ENCODE measurements around the gene MRTFB. TPM values are rescaled to one million over a fixed set of nuclear protein-coding genes. Genes with fewer than 3 reads are reported as not detected.
"Not testable (repeated sequence)": the region's sequence is repeated elsewhere in the genome, so short reads cannot be mapped to it uniquely, and the experiment has no call there.

MRTFB gene
- total RNA-seq, 4 donors from 2014 or later = 31.9 to 128 (median 56.4) TPM

DNA sequence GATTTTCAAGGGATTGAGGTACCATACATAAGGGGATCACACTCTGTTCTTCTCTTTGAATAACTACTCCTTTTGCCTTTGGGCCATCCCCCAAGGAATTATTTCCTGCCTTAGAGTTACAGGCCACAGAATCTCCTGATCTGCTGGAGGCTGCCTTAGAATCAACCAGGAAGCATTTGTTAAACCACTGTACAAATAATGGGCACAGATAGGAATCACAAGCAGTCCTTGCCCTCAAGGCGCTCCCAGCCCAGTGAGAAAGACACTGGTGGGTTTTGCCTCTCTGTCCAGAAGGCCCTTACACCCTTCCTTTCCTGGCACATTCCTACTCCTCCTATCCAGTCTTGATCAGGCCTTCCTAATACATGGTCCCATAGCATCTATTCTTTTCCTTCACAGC, 45.9 kb downstream of the MRTFB start:
- no peak for DNase-seq (ENCODE audit: low spot score in 2 of 2)
- TF ChIP-seq, protein P1, sequence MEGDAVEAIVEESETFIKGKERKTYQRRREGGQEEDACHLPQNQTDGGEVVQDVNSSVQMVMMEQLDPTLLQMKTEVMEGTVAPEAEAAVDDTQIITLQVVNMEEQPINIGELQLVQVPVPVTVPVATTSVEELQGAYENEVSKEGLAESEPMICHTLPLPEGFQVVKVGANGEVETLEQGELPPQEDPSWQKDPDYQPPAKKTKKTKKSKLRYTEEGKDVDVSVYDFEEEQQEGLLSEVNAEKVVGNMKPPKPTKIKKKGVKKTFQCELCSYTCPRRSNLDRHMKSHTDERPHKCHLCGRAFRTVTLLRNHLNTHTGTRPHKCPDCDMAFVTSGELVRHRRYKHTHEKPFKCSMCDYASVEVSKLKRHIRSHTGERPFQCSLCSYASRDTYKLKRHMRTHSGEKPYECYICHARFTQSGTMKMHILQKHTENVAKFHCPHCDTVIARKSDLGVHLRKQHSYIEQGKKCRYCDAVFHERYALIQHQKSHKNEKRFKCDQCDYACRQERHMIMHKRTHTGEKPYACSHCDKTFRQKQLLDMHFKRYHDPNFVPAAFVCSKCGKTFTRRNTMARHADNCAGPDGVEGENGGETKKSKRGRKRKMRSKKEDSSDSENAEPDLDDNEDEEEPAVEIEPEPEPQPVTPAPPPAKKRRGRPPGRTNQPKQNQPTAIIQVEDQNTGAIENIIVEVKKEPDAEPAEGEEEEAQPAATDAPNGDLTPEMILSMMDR (IDR thresholded peaks at IDR 0.05) = no peak
- no peak for TF ChIP-seq POLR2A (IDR thresholded peaks at IDR 0.05)
- 100% methylated on average over 1 of the region's 1 CpG for WGBS, 2 donors
- H3K4me3 ChIP-seq (ENCODE audit: low read depth, poor library complexity, severe bottlenecking) = no peak overlapping the region
- intact Hi-C loops (cut with DNase I; ENCODE audit: low total_unique reads) = no loop called here

DNA sequence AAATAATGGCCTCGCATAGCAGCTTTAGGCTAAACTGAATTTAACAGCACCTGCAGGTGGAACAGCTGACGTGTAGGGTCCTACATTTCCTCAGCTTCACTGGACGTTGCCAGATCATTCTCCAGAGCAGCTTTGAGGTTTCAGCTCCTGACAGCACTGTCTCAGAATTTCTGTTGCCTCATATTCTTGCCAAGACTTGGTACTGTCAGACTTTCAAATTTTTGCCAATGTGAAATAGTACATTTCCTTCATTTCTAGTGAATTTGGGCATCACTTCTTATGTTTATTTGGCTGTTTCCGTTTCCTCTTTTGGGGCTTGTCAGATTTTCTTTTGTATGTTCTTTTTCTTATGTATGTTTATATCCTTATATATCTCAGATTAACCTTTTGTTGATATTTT, 48.7 kb downstream of the MRTFB start:
- no peak overlapping the region for H3K4me3 ChIP-seq (ENCODE audit: low read depth, poor library complexity, severe bottlenecking)
- intact Hi-C loops (cut with DNase I; ENCODE audit: low total_unique reads) = no loop called here
- no peak for DNase-seq (ENCODE audit: low spot score in 2 of 2)
- 90 to 94% methylated on average over 4 of the region's 4 CpGs for WGBS, 2 donors
- TF ChIP-seq, protein P1 (IDR thresholded peaks at IDR 0.05) = no peak
- no peak for TF ChIP-seq POLR2A (IDR thresholded peaks at IDR 0.05)

DNA sequence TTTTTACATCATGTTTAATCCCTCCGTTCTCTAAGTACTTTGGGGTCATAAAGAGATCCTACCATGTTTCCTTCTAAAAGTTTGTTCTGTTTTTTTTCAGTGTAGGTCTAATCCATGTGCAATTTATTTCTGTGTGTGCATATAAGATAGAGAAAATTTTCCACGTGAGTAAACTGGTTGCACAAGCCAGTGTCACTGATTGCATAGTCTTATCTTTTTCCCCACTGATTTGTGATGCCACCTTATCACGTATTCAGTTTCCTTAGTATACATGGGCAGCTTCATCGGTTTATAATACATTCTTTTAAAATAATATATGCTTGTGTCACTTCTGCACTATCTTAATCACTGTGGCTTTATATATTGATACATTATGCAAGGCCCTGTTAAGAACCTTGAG, 49.2 kb downstream of the MRTFB start:
- DNase-seq (ENCODE audit: low spot score in 2 of 2) = no peak
- intact Hi-C loops (cut with DNase I; ENCODE audit: low total_unique reads) = no loop called here
- 87% methylated on average over 4 of the region's 4 CpGs for WGBS, 2 donors
- H3K4me3 ChIP-seq (ENCODE audit: low read depth, poor library complexity, severe bottlenecking) = no peak overlapping the region
- no peak for TF ChIP-seq POLR2A (IDR thresholded peaks at IDR 0.05)
- TF ChIP-seq, protein P1 (IDR thresholded peaks at IDR 0.05) = no peak

DNA sequence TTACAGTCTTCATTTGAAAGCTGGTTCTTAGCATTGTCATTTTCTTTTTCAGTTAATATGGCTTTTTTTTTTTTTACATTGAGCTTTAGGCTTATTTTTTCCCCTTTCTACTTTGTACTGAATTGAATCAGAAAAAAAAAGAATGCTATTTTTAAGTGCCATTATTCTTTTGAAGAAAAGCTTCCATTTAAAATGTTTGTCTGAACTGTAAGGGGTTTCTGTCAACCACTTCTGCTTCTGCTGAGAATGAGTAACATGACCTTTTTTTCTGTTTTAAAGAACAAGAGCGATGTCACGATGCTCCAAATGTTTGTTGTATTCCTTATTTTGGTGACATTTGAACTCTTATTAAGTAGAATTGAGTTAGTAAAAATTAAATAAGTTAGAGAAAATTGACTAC, 50.0 kb downstream of the MRTFB start:
- H3K4me3 ChIP-seq (ENCODE audit: low read depth, poor library complexity, severe bottlenecking) = no peak overlapping the region
- TF ChIP-seq, protein P1 (IDR thresholded peaks at IDR 0.05) = no peak
- no peak for TF ChIP-seq POLR2A (IDR thresholded peaks at IDR 0.05)
- WGBS, 2 donors = 70 to 72% methylated on average over 2 of the region's 2 CpGs
- DNase-seq (ENCODE audit: low spot score in 2 of 2) = no peak
- intact Hi-C loops (cut with DNase I; ENCODE audit: low total_unique reads) = no loop called here

DNA sequence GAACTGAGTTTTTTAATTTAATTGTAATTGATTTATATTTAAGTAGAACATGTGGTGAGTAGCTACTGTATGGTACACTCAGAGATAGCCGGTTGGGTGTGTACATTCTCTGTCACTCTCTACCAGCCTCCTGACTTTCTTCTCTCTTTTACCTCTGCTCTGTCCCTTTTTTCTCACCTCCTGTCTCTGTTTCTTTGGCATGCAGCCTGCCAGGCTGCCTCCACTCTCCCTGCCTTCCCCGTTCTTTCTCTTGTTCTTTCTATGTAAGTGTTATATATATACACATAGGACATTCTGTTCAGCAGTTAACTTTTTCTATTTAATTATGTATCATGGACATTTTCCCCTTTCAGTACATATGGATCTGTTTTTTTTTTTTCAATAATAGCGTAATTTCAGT, 50.8 kb downstream of the MRTFB start:
- H3K4me3 ChIP-seq (ENCODE audit: low read depth, poor library complexity, severe bottlenecking) = no peak overlapping the region
- no peak for DNase-seq (ENCODE audit: low spot score in 2 of 2)
- WGBS, 2 donors = 91 to 94% methylated on average over 3 of the region's 3 CpGs
- TF ChIP-seq, protein P1 (IDR thresholded peaks at IDR 0.05) = no peak
- TF ChIP-seq POLR2A (IDR thresholded peaks at IDR 0.05) = no peak
- intact Hi-C loops (cut with DNase I; ENCODE audit: low total_unique reads) = no loop called here

DNA sequence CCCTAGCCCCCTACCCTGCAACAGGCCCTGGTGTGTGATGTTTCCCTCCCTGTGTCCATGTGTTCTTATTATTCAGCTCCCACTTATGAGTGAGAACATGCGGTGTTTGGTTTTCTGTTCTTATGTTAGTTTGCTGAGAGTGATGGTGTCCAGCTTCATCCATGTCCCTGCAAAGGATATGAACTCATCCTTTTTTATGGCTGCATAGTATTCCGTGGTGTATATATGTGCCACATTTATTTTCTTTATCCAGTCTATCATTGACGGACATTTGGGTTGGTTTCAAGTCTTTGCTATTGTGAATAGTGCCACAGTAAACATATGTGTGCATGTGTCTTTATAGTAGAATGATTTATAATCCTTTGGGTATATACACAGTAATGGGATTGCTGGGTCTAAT, 51.3 kb downstream of the MRTFB start:
- DNase-seq (ENCODE audit: low spot score in 2 of 2); intact Hi-C loops (cut with DNase I; ENCODE audit: low total_unique reads); H3K4me3 ChIP-seq (ENCODE audit: low read depth, poor library complexity, severe bottlenecking): not testable (repeated sequence)
- 97 to 100% methylated on average over 3 of the region's 3 CpGs for WGBS, 2 donors

All from lower leg skin (tissue), 4 donors.